Neural cell (in vitro differentiated cells): Measurements from ENCODE around the gene LKAAEAR1. TPM values are rescaled to one million over a fixed set of nuclear protein-coding genes. Genes with fewer than 3 reads are reported as not detected.

Experiments used
- H2AFZ ChIP-seq: fragments of 200-600, 300-800 bp; sonication (generic), shearing (Covaris generic); 2 replicates; pipeline ENCODE4 v1.6.0; 2014; ENCODE audit warnings: low read depth, mild to moderate bottlenecking, antibody characterized with exemption, low read length, moderate library complexity
- H3F3A ChIP-seq: fragments of 200-600 bp; shearing (Covaris generic); 2 replicates; pipeline ENCODE4 v1.6.1; 2016; ENCODE audit warnings: mild to moderate bottlenecking, moderate library complexity, mixed read lengths, antibody characterized with exemption, low read length; ENCODE audit not compliant: insufficient read depth, poor library complexity, severe bottlenecking
- H3K27ac ChIP-seq: fragments of 200-600, 300-800 bp; sonication (generic), shearing (Covaris generic); 2 replicates; pipeline ENCODE4 v1.5.1; 2014; ENCODE audit warnings: mild to moderate bottlenecking, low read length, moderate library complexity
- H3K27me3 ChIP-seq: fragments of 300-800, 200-600 bp; sonication (generic), shearing (Covaris generic); 2 replicates; pipeline ENCODE4 v1.6.0; 2014; ENCODE audit warnings: mild to moderate bottlenecking, low read depth, low read length, moderate library complexity; ENCODE audit not compliant: insufficient read depth
- H3K36me3 ChIP-seq: fragments of 300-800, 200-600 bp; sonication (generic), shearing (Covaris generic); 2 replicates; pipeline ENCODE4 v1.5.1; 2014; ENCODE audit warnings: mild to moderate bottlenecking, antibody characterized with exemption, low read length, moderate library complexity; ENCODE audit not compliant: insufficient read depth
- H3K4me2 ChIP-seq: fragments of 300-800, 200-600 bp; sonication (generic), shearing (Covaris generic); 2 replicates; pipeline ENCODE4 v1.6.0; 2014; ENCODE audit warnings: mild to moderate bottlenecking, low read length
- H3K4me3 ChIP-seq: fragments of 300-800, 200-600 bp; sonication (generic), shearing (Covaris generic); 2 replicates; pipeline ENCODE4 v1.5.1; 2014; ENCODE audit warnings: mild to moderate bottlenecking, low read length, moderate library complexity
- H3K79me2 ChIP-seq: fragments of 200-600 bp; shearing (Covaris generic); replicated peaks from 2 replicates; pipeline ENCODE4 v1.6.0; 2014; ENCODE audit warnings: mild to moderate bottlenecking, low read length, moderate library complexity; ENCODE audit not compliant: insufficient read depth
- H3K9ac ChIP-seq: fragments of 300-800, 200-600 bp; sonication (generic), shearing (Covaris generic); 2 replicates; pipeline ENCODE4 v1.6.1; 2016; ENCODE audit warnings: mild to moderate bottlenecking, low read length, mixed read lengths
- H3K9me2 ChIP-seq: fragments of 200-600 bp; shearing (Covaris generic); 2 replicates; pipeline ENCODE4 v1.6.1; 2016; ENCODE audit warnings: mild to moderate bottlenecking, low read length, mixed read lengths; ENCODE audit not compliant: insufficient read depth
- H3K9me3 ChIP-seq: fragments of 200-600, 300-800 bp; sonication (generic), shearing (Covaris generic); 2 replicates; pipeline ENCODE4 v1.6.1; 2016; ENCODE audit warnings: mild to moderate bottlenecking, mixed run types, low read length, moderate library complexity, mixed read lengths
- H4K20me1 ChIP-seq: fragments of 200-600 bp; shearing (Covaris generic); 2 replicates; pipeline ENCODE4 v1.6.1; 2016; ENCODE audit warnings: mild to moderate bottlenecking, mixed run types; ENCODE audit not compliant: insufficient read depth
- CTCF ChIP-seq: fragments of 450-650 bp; IDR thresholded peaks from 2 replicates; pipeline ENCODE4 v1.5.1; 2014; ENCODE audit warnings: antibody characterized with exemption, mild to moderate bottlenecking, moderate library complexity; ENCODE audit not compliant: poor library complexity, severe bottlenecking
- EP300 ChIP-seq: fragments of 450-650 bp; conservative IDR thresholded peaks from 2 replicates; pipeline ENCODE4 v1.6.1; 2014; ENCODE audit warnings: antibody characterized with exemption, mild to moderate bottlenecking, moderate library complexity; ENCODE audit not compliant: poor library complexity, severe bottlenecking
- EZH2 ChIP-seq: fragments of 200-600, 300-800 bp; shearing (Covaris generic), sonication (generic); IDR thresholded peaks from 2 replicates; pipeline ENCODE4 v1.6.1; 2014; ENCODE audit warnings: antibody characterized with exemption, low read length, borderline replicate concordance, mild to moderate bottlenecking; ENCODE audit not compliant: insufficient read depth, poor library complexity, severe bottlenecking
- MXI1 ChIP-seq: fragments of 450-650 bp; conservative IDR thresholded peaks from 2 replicates; pipeline ENCODE4 v1.6.1; 2014; ENCODE audit warnings: antibody characterized with exemption, mild to moderate bottlenecking; ENCODE audit not compliant: poor library complexity, severe bottlenecking
- POLR2AphosphoS5 ChIP-seq: IDR thresholded peaks from 2 replicates; pipeline ENCODE4 v1.6.1; 2012
- RAD21 ChIP-seq: fragments of 450-650 bp; conservative IDR thresholded peaks from 2 replicates; pipeline ENCODE4 v1.6.1; 2014; ENCODE audit warnings: antibody characterized with exemption, mild to moderate bottlenecking, moderate library complexity
- REST ChIP-seq: IDR thresholded peaks from 2 replicates; pipeline ENCODE4 v1.6.1; 2012; ENCODE audit warnings: borderline replicate concordance
- SMC3 ChIP-seq: fragments of 450-650 bp; conservative IDR thresholded peaks from 2 replicates; pipeline ENCODE4 v1.6.1; 2014; ENCODE audit warnings: antibody characterized with exemption, mild to moderate bottlenecking, moderate library complexity; ENCODE audit not compliant: poor library complexity
- TAF1 ChIP-seq: IDR thresholded peaks from 2 replicates; pipeline ENCODE4 v1.6.1; 2012; ENCODE audit warnings: low read depth
- polyA plus RNA-seq: library from polyadenylated mRNA; depleted of rRNA; stranded (reverse); fragments of >200 nt; gene quantifications from 2 replicates; pipeline ENCODE4 v1.2.3, GENCODE V29; 2014

LKAAEAR1 gene
- polyA plus RNA-seq, 1 donor from 2014 or later = 9.3 TPM

- H3F3A ChIP-seq = no peaks in the 10 kb centered on the region
- H3K9ac ChIP-seq = peak overlapping the region; percentile 83
- H3K9me3 ChIP-seq = no peaks in the 10 kb centered on the region
- H3K27me3 ChIP-seq = no peaks in the 10 kb centered on the region
- no peak for TF ChIP-seq RAD21
- no peak for TF ChIP-seq TAF1
- TF ChIP-seq SMC3 = no peak
- no peak for TF ChIP-seq EP300
- TF ChIP-seq MXI1 = no peak
- TF ChIP-seq CTCF = no peak
- peak overlapping the region; percentile 74 for H3K4me2 ChIP-seq
- peak overlapping the region; percentile 78 for H3K4me3 ChIP-seq
- H3K79me2 ChIP-seq = peaks cover 7% of the 10 kb centered on the region
- no peaks in the 10 kb centered on the region for H3K9me2 ChIP-seq
- H3K27ac ChIP-seq = no peak overlapping the region
- H3K36me3 ChIP-seq = no peaks in the 10 kb centered on the region
- no peaks in the 10 kb centered on the region for H4K20me1 ChIP-seq
- no peak overlapping the region for H2AFZ ChIP-seq
Measured at GRCh38 chr20:64064145-64064698, 20.0 kb downstream of the LKAAEAR1 start.

DNA sequence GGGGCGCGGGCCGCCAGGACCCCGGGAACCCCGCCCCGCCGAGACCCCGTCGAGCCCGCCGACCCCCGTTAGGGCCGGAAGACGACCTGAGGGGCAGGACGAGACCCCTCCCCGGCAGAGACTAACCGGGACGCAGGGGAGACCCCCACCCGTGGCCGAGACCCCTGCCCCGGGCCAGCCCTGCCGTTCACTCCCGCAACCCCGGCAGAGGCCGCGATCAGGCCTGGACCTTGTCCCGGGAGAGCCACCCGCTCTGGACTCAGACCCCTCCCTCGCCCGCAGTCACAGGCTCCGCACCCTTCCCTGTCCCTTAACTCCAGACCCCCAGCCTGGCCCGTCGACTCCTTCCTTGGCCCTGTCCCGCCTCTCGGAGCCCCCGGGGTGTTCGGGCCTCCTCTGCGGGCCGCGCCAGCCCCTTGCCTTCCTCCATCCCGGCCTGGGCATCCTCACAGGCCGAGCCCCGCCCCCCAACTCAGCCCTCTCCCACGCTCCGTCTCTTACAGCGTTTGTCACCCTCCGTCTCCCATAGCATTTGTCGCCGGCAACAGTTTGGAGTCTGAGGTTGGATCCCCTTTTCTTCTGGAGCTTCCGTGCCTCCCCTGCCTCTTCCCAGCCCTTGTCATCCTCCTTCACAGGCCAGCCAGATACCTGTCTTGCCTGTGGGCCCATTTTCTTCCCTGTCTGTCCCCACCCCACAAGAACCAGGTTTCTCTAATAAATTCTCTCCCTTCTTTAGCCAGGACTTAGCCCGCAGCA lies 20.6 kb downstream of the LKAAEAR1 start:
- TF ChIP-seq SMC3 = no peak
- no peak for TF ChIP-seq EP300
- TF ChIP-seq RAD21 = no peak
- TF ChIP-seq MXI1 = no peak
- no peak for TF ChIP-seq CTCF
- no peak for TF ChIP-seq POLR2AphosphoS5
- TF ChIP-seq TAF1 = no peak
- no peak for TF ChIP-seq REST
- TF ChIP-seq EZH2 = no peak
- peak overlapping the region; percentile 41 for H3K27ac ChIP-seq
- H4K20me1 ChIP-seq = no peaks in the 10 kb centered on the region
- H3K4me2 ChIP-seq = peak overlapping the region; percentile 74
- H3K9me2 ChIP-seq = no peaks in the 10 kb centered on the region
- no peaks in the 10 kb centered on the region for H3K9me3 ChIP-seq
- H3K4me3 ChIP-seq = peak overlapping the region; percentile 78
- peak overlapping the region; percentile 51 for H2AFZ ChIP-seq
- peak overlapping the region; percentile 83 for H3K9ac ChIP-seq
- H3K79me2 ChIP-seq = peaks cover 7% of the 10 kb centered on the region
- H3K36me3 ChIP-seq = no peaks in the 10 kb centered on the region
- no peaks in the 10 kb centered on the region for H3K27me3 ChIP-seq
- no peaks in the 10 kb centered on the region for H3F3A ChIP-seq
